Ishikawa (cell line): ENCODE data around the gene SDK1.

Experiments used
- CEBPB ChIP-seq: IDR thresholded peaks from 2 replicates; pipeline ENCODE4 v1.6.1; 2012
- CREB1 ChIP-seq: IDR thresholded peaks from 2 replicates; pipeline ENCODE4 v1.6.1; 2012; ENCODE audit warnings: low read depth
- EP300 ChIP-seq: IDR thresholded peaks from 2 replicates; pipeline ENCODE4 v1.6.1; 2012; ENCODE audit warnings: borderline replicate concordance
- MAX ChIP-seq: IDR thresholded peaks from 2 replicates; pipeline ENCODE4 v1.6.1; 2012
- NFIC ChIP-seq: IDR thresholded peaks from 2 replicates; pipeline ENCODE4 v1.6.1; 2012
- RAD21 ChIP-seq: IDR thresholded peaks from 2 replicates; pipeline ENCODE4 v1.6.1; 2012; ENCODE audit warnings: low read depth
- REST ChIP-seq: IDR thresholded peaks from 2 replicates; pipeline ENCODE4 v1.6.1; 2012; ENCODE audit warnings: low read depth, mild to moderate bottlenecking
- TAF1 ChIP-seq: IDR thresholded peaks from 2 replicates; pipeline ENCODE4 v1.6.1; 2012; ENCODE audit warnings: low read depth, mild to moderate bottlenecking
- TCF12 ChIP-seq: IDR thresholded peaks from 2 replicates; pipeline ENCODE4 v1.6.1; 2012; ENCODE audit warnings: low read depth
- TEAD4 ChIP-seq: IDR thresholded peaks from 2 replicates; pipeline ENCODE4 v1.6.1; 2012
- USF1 ChIP-seq: IDR thresholded peaks from 2 replicates; pipeline ENCODE4 v1.6.1; 2012
- YY1 ChIP-seq: IDR thresholded peaks from 2 replicates; pipeline ENCODE4 v1.6.1; 2012; ENCODE audit warnings: low read depth
- ZBTB7A ChIP-seq: IDR thresholded peaks from 2 replicates; pipeline ENCODE4 v1.6.1; 2012; ENCODE audit warnings: low read depth

GRCh38 chr7:3892157-3892556, 591.1 kb downstream of the SDK1 start:
- TF ChIP-seq TAF1 = no peak
- TF ChIP-seq EP300 = no peak
- TF ChIP-seq REST = no peak
- no peak for TF ChIP-seq MAX
- no peak for TF ChIP-seq TCF12
- no peak for TF ChIP-seq RAD21
- TF ChIP-seq TEAD4 = no peak
- no peak for TF ChIP-seq CREB1
- TF ChIP-seq NFIC = no peak
- no peak for TF ChIP-seq YY1
- no peak for TF ChIP-seq ZBTB7A
- TF ChIP-seq CEBPB = no peak
- TF ChIP-seq USF1 = no peak
